ENCODE results near the gene CBY2. TPM values are rescaled to one million over a fixed set of nuclear protein-coding genes. Genes with fewer than 3 reads are reported as not detected.

The CBY2 gene
- total and polyA plus RNA-seq, 4 donors = not detected

DNA sequence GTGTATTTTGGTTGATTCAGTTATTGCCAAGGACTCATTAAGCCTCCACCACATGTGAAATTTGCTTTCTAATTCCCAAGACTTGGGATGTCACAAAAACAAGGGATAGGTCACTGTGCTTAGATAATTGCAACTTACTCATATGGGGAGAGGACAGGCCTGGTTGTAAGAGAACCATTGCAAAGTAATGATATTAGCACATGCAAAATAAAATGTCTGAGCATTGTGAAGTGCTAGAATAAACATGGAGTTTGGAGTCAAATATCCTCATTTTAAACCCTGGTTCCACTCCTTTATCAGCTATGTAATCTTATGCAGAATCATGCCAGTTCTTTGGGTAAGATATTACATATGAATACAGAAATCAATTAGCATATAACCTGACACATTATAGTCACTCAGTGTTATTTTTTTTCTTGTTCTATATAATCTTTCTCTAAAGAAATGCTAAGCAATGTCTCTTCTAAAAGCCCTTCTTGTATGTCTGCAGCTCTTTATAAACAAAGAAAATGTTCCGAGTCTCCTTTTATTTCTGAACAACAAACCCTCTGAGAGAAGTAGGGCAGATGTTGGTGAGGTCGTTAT lies 5.5 kb downstream of the CBY2 start:
- Histone ChIP-seq H3K27me3 (ENCODE audit: control insufficient read depth in 3 of 3, insufficient read depth in 3 of 3, low read length in 2 of 3) (peaks cover 0 to 3% (median 0%) of the 10 kb centered on the region in 3 donors), H3K36me3 (ENCODE audit: control insufficient read depth in 4 of 4, insufficient read depth in 4 of 4, low read length in 4 of 4) (no peaks in the 10 kb centered on the region), H3K4me3 (no peak overlapping the region), H3K27ac (ENCODE audit: low read depth in 1 of 2, low read length in 1 of 2) (no peak overlapping the region), H3K9ac (ENCODE audit: insufficient read depth in 1 of 2, low read length in 2 of 2) (no peak overlapping the region), H3K9me3 (ENCODE audit: control insufficient read depth in 4 of 4, insufficient read depth in 3 of 4, low read length in 3 of 4) (no peaks in the 10 kb centered on the region), H3K4me1 (ENCODE audit: control insufficient read depth in 5 of 5, insufficient read depth in 5 of 5, low read length in 5 of 5) (no peaks in the 10 kb centered on the region)
- DNase-seq (no peak), ATAC-seq (ENCODE audit: insufficient read depth, low FRiP score) (no peak)
- 77 to 89% methylated on average over 2 of the region's 2 CpGs for WGBS, 2 donors
- TF ChIP-seq, protein P1, sequence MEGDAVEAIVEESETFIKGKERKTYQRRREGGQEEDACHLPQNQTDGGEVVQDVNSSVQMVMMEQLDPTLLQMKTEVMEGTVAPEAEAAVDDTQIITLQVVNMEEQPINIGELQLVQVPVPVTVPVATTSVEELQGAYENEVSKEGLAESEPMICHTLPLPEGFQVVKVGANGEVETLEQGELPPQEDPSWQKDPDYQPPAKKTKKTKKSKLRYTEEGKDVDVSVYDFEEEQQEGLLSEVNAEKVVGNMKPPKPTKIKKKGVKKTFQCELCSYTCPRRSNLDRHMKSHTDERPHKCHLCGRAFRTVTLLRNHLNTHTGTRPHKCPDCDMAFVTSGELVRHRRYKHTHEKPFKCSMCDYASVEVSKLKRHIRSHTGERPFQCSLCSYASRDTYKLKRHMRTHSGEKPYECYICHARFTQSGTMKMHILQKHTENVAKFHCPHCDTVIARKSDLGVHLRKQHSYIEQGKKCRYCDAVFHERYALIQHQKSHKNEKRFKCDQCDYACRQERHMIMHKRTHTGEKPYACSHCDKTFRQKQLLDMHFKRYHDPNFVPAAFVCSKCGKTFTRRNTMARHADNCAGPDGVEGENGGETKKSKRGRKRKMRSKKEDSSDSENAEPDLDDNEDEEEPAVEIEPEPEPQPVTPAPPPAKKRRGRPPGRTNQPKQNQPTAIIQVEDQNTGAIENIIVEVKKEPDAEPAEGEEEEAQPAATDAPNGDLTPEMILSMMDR (IDR thresholded peaks at IDR 0.05; ENCODE audit: control extremely low read depth, extremely low read depth) = no peak

DNA sequence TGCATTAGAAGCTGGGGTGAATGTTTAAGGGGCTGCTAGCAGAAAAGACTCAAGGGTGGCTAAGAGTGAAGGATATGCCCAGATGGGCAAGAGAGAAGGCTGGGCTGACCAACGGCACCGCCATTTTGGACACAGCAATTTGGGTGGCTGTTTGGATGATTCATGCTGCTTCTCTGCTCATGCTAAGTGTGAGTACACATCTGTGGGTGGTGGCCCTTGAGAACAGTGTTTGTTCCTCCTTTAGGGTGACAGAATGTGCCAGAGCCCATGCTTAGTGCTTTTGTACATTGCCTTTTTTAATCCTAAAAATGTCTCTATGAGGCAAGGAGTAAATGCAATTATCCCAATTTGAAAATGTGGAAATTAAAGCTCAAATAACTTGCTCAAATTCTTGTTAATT lies 9.8 kb downstream of the CBY2 start:
- Histone ChIP-seq H3K27me3 (ENCODE audit: control insufficient read depth in 3 of 3, insufficient read depth in 3 of 3, low read length in 2 of 3) (peaks cover 0 to 3% (median 0%) of the 10 kb centered on the region in 3 donors), H3K9me3 (ENCODE audit: control insufficient read depth in 4 of 4, insufficient read depth in 3 of 4, low read length in 3 of 4) (peaks cover 0 to 3% (median 0%) of the 10 kb centered on the region in 4 donors), H3K27ac (ENCODE audit: low read depth in 1 of 2, low read length in 1 of 2) (no peak overlapping the region), H3K9ac (ENCODE audit: insufficient read depth in 1 of 2, low read length in 2 of 2) (no peak overlapping the region), H3K4me3 (no peak overlapping the region), H3K36me3 (ENCODE audit: control insufficient read depth in 4 of 4, insufficient read depth in 4 of 4, low read length in 4 of 4) (no peaks in the 10 kb centered on the region), H3K4me1 (ENCODE audit: control insufficient read depth in 5 of 5, insufficient read depth in 5 of 5, low read length in 5 of 5) (peaks cover 0 to under 1% (median 0%) of the 10 kb centered on the region in 5 donors)
- no peak for DNase-seq
- no peak for ATAC-seq (ENCODE audit: insufficient read depth, low FRiP score)
- WGBS, 2 donors = 95 to 96% methylated on average over 2 of the region's 2 CpGs
- TF ChIP-seq, protein P1 (IDR thresholded peaks at IDR 0.05; ENCODE audit: control extremely low read depth, extremely low read depth) = no peak

DNA sequence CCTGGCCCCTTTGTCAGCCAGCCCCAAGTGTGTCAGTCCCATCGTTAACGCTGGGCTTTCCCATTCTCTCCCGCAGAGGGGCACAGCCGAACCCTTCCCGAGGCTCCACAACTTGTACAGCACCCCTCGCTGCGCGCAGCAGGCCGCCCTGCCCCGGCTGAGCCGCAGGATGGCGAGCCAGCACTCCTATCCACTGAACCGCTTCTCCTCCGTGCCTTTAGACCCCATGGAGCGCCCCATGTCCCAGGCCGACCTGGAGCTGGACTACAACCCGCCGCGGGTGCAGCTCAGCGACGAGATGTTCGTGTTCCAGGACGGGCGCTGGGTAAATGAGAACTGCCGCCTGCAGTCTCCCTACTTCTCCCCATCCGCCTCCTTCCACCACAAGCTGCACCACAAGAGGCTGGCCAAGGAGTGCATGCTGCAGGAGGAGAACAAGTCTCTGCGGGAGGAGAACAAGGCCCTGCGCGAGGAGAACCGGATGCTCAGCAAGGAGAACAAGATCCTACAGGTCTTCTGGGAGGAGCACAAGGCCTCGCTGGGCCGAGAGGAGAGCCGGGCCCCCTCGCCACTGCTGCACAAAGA lies 11.1 kb downstream of the CBY2 start:
- Histone ChIP-seq H3K27ac (ENCODE audit: low read depth in 1 of 2, low read length in 1 of 2) (no peak overlapping the region), H3K4me3 (no peak overlapping the region), H3K27me3 (ENCODE audit: control insufficient read depth in 3 of 3, insufficient read depth in 3 of 3, low read length in 2 of 3) (peaks cover 0 to 1% (median 0%) of the 10 kb centered on the region in 3 donors), H3K4me1 (ENCODE audit: control insufficient read depth in 5 of 5, insufficient read depth in 5 of 5, low read length in 5 of 5) (peaks cover 0 to 10% (median 0%) of the 10 kb centered on the region in 5 donors), H3K9me3 (ENCODE audit: control insufficient read depth in 4 of 4, insufficient read depth in 3 of 4, low read length in 3 of 4) (peaks cover 0 to 3% (median 0%) of the 10 kb centered on the region in 4 donors), H3K9ac (ENCODE audit: insufficient read depth in 1 of 2, low read length in 2 of 2) (no peak overlapping the region), H3K36me3 (ENCODE audit: control insufficient read depth in 4 of 4, insufficient read depth in 4 of 4, low read length in 4 of 4) (no peaks in the 10 kb centered on the region)
- WGBS, 2 donors = 97% methylated on average over 34 of the region's 34 CpGs
- no peak for ATAC-seq (ENCODE audit: insufficient read depth, low FRiP score)
- TF ChIP-seq, protein P1 (IDR thresholded peaks at IDR 0.05; ENCODE audit: control extremely low read depth, extremely low read depth) = no peak
- DNase-seq = no peak
